ENCODE measurements around the gene MARCHF6. TPM values are rescaled to one million over a fixed set of nuclear protein-coding genes. Genes with fewer than 3 reads are reported as not detected.

MARCHF6 gene
- total and polyA plus RNA-seq, 9 of the 15 experiments (the other 6 are each of a cell fraction or from before 2014, with no cell fraction given): 74.1 to 456 (median 116) TPM

GRCh38 chr5:10355071-10355889 is 1.8 kb downstream of the MARCHF6 start (continued):
- TF ChIP-seq MGA (IDR thresholded peaks at IDR 0.05): no peak
- no peak for TF ChIP-seq ZNF280B (CRISPR knock-in tag; IDR thresholded peaks at IDR 0.05)
- TF ChIP-seq ZBTB26 (CRISPR knock-in tag; IDR thresholded peaks at IDR 0.05): peak; percentile 50; the same call in 1 of the 2 replicates
- no peak for TF ChIP-seq RBM25 (IDR thresholded peaks at IDR 0.05; ENCODE audit: low read depth, low read length, severe bottlenecking)
- no peak for TF ChIP-seq TAF7 (tag; IDR thresholded peaks at IDR 0.05)
- TF ChIP-seq ZNF354B (CRISPR knock-in tag; IDR thresholded peaks at IDR 0.05): no peak
- 0 out of 4 replicates have a peak, but pooled peaks of 1 of the 2 experiments have one; percentile 20 for TF ChIP-seq MAZ (CRISPR knock-in tag; conservative IDR thresholded peaks at IDR 0.05 in 1 of 2, IDR thresholded peaks at IDR 0.05 in 1 of 2)
- TF ChIP-seq CC2D1A (IDR thresholded peaks at IDR 0.05): no peak
- no peak for TF ChIP-seq U2AF2 (optimal IDR thresholded peaks at IDR 0.05; ENCODE audit: low read depth, low read length)
- TF ChIP-seq CHD1 (IDR thresholded peaks at IDR 0.05; ENCODE audit: low read length): no peak
- TF ChIP-seq ZFX (CRISPR knock-in tag; IDR thresholded peaks at IDR 0.05): no peak
- TF ChIP-seq ETV1 (tag; conservative IDR thresholded peaks at IDR 0.05; ENCODE audit: low read depth): no peak
- no peak for TF ChIP-seq HDAC6 (IDR thresholded peaks at IDR 0.05; ENCODE audit: low read depth, low read length)
